Stimulated activated CD8-positive, alpha-beta memory T cell treated with anti-CD3 and anti-CD28 coated beads, Interleukin-15, amount 100 ng/mL, for 4 hours (primary cell): Measurements from ENCODE around the gene ZNF324.

Experiments
- DNase-seq, 2 donors: peaks; one replicate each; pipeline ENCODE4 v3.0.0-alpha.2; 2020; ENCODE audit warnings: low read depth in 2 of 2

The ZNF324 gene

DNA sequence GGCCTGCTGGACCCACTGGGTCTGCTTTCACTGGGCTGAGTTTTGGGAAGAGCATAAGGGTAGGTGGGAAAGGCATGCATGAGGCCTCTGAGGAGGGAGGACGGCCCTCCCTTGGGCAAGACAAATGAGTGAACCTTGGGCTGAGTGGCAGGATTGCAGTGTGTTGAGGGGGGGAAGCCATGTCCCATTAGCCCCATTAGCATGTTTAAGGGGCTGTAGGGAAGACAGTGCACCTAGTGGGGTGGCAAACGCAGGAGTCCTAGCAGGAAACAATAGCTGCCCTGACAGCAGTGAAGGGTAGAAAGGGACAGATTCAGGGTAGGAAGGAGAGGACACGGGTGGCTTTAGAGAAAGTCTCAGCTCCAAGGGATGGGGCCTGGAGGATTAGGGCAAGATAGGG lies 55.8 kb downstream of the ZNF324 start:
- DNase-seq, result no peak
